CD4-positive, alpha-beta T cell treated with Interleukin-10 for 1 hour (primary cell): ENCODE results near the gene POU6F2.
"Not testable (repeated sequence)": the region's sequence is repeated elsewhere in the genome, so short reads cannot be mapped to it uniquely, and the experiment has no call there.

Experiments
- DNase-seq: peaks from one replicate; pipeline ENCODE4 v3.0.0-alpha.2; 2020

POU6F2 gene

DNA sequence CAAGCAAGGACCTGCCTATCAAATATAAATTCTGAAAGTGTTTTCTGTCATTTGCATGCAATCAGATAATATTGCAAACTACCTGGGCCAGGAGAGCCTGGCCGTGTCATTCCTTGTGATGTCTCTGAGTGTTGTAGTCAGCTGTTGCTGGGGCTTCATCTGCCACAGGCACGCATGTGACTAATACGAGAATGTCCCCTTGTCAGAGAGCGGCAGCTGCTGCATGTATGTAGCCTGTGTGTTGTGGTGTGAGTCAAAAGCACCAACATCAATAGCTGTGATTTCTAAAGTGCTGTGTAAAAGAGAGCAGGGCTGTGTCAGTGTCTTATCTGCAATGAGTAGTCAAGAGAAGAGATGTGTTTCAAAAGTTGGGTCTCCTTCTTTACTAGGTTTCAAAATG, 155.4 kb downstream of the POU6F2 start:
- no peak for DNase-seq

- no peak for DNase-seq
Observed at GRCh38 chr7:39137480-39137879, 159.8 kb downstream of the POU6F2 start.

- no peak for DNase-seq
Observed at GRCh38 chr7:39142750-39143149, 165.0 kb downstream of the POU6F2 start.

- no peak for DNase-seq
Observed at GRCh38 chr7:39144420-39144819, 166.7 kb downstream of the POU6F2 start.

- DNase-seq, result no peak
Observed at GRCh38 chr7:39145283-39145682, 167.6 kb downstream of the POU6F2 start.

- DNase-seq, result no peak
Observed at GRCh38 chr7:39145935-39146334, 168.2 kb downstream of the POU6F2 start.

DNA sequence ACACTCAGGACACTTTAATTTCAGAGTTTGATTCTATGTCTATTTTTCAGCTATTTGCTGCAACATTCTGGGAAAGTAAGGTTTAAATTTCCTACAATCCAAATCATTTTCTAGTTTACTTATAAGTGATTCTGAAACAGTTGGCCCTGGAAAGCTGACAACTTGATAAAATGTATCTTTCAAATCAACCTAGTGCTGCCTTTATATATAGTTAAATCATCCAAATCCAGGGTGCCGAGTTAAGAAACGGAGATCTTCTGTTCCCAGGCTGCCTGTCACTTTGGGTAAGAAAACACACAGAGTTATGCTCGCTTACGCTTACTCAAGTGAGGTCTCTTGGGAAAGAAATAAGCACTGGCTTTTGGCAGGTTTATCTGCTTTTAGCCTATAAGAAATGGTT, 175.0 kb downstream of the POU6F2 start:
- no peak for DNase-seq

GRCh38 chr7:39153113-39153512, 175.4 kb downstream of the POU6F2 start:
- DNase-seq, result no peak

DNA sequence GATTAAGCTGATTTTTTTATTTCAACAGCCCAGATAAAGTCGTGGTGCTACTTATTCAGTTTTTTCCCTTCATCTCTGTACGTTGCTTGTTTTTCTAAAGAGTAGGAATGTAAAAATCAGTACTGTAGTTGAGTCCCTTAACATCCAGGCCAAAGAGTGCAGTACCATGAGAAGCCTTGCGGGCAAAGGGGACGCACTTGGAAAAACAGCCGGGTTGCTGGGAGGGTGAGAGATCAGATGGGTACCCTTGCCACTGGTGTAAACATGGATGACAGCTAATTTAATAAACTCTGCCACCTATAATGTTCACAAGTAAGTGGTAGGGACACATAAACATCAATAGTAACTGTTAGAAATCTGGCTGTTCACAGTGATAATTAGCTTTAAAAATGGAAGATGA, 175.9 kb downstream of the POU6F2 start:
- no peak for DNase-seq

- no peak for DNase-seq
Observed at GRCh38 chr7:39154815-39155214, 177.1 kb downstream of the POU6F2 start.

DNA sequence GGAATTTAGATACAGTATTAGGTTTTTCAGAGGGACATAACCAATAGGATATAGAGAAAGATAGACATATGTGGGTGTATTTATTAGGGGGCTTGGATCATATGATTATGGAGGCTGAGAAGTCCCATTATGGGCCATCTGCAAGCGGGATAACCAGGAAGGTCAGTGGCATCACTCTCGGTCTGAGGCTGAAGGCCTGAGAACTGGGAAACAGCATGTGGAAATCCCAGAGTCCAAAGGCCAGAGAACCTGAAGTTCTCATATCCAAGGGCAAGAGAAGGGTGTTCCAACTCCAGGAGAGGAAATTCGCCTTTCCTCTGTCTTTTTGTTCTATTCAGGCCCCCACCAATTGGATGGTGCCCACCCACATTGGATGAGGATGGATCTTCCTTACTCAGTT, 180.7 kb downstream of the POU6F2 start:
- no peak for DNase-seq

DNA sequence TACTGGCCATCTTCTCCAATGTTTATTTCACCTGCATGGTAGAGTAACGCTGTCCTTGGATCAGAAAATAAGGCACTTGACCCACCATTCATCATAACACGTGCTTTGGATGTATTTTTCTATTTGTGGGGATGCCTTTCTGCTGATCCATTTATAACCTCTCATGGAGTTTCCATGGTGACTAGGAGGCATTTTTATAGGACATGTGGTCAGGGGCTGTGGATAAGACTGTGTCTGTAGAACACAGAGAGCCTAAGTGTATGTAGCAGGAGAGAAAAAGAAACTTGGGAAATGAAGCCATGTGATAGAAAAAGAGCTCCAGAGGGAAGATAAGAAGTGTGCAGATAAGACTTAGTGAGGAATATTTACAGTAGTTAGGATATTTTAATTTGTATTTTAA, 184.2 kb downstream of the POU6F2 start:
- no peak for DNase-seq

DNA sequence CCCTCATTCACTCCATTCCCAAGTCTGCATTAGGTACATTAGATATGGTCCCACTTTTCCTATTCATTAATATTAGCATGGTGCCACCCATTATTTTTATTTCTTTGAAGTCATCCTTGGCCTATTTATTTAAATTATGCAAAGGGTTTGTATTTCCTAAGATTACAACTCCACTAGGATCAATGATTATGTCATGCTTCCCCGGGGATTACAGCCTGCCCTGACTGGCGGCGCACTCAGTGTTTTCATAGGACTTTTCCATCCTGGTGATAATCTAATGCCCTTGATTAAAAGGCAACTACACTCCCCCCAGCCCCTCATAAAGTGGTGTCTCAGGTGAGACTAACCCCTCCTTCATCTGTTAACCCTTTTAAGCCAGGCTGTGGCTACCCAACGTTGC, 187.2 kb downstream of the POU6F2 start:
- no peak for DNase-seq

DNA sequence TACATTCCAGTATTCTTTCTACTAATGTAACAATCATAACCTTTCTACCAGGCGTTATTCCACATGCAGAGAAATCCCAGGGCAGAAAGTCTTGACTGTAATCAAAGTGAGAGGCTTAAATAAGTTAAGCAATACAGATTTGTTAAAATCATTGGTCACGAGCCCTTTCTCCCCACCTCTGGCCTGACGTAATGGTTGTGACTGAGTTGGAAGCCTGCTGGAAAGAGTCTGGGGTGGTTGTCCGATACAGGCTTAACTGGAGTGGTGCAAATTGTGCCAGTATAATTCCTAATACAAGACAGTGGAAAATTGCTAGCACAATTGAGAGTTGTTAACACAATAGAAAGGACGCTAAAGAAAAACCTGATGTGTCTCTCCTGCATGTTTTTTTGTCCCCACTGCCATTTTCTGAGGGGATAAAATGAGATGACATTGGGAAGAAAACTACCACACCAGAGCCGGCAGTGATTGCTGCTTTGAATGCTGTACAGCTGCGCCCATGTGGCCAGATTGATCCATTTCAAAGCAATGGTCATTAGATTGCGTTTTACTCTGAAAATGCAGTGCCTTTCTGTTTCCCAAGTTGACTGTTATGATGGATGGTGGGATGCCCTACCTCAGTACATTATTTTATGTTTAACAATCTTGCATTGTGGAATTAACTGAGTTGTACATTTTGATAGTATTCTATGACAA, 190.8 kb downstream of the POU6F2 start:
- DNase-seq, result no peak

DNA sequence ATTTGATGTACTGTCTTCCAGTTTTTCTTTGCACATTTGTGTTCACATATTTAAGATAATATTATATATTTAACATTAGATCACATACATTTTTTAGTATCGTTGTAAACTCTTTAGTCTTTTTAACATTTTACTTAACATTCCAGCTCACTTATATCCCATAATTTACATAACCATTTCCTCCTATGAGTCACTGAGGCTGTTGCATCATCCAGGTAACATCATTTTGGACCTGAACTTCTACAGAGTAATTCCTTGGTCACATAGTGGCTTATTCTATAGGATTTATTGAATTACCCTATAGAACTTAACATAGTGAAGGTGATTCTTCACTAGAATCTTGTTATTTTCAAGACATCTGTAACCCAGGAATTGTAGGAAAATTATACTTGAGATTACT, 194.4 kb downstream of the POU6F2 start:
- no peak for DNase-seq

- no peak for DNase-seq
Observed at GRCh38 chr7:39181398-39181797, 203.7 kb downstream of the POU6F2 start.

- DNase-seq, result no peak
Observed at GRCh38 chr7:39183796-39184195, 206.1 kb downstream of the POU6F2 start.

DNA sequence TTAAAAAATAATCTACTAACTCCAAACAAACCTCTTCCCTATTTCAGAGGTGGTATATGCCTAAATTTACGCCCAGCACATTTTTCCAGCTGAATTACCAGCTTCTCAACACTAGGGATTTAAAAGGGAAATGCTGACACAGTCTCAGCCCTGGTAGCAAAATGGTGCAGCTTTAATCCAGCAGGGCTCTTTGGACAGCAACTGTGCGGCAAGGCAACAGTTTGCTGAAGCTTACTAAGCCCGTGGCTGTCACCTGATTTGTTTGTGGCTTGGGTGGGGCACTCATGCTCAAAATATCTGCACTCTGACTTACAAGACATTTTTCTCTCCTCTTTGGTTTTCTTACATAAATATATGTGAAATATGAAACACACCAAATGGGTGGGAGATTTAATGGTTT, 206.7 kb downstream of the POU6F2 start:
- DNase-seq, result no peak

DNA sequence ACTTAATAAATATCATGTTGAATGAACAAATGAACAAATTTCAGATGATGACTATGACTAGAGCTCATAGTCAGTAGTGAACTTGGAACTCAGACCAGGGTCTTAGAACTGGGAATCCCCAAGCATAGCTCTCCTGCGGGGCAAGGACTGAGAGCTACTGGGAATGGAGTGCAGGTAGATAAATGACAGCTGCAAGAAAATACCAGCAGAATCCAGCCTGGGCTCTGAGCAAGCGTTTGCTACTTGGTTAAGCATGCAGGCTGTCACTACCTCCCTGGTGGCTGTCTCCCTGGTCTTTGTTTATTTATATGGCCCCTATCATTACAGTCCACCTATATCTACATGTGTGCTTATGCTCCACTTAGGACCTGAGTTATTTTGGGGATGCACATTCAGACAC, 208.4 kb downstream of the POU6F2 start:
- no peak for DNase-seq

GRCh38 chr7:39186671-39187070, 209.0 kb downstream of the POU6F2 start:
- DNase-seq, result no peak

DNA sequence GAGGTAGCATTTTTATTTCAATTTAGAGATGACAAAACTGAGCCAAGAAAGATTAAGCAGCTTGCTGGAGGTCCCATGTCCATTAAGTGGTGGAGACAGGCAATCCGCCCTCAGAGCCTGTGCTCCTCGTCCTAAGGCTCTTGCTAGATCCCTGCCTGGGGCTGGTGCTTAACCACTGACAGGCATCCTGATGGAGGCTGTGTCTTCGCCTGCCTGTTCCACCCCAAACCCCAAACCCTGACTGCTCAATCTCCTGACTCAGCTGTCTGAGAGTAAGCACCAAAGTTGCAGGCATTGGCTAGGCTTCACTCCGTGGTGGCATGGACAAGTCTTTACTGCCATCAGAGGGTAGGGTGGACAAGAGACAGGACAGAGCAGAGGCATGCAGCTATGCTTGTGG, 209.4 kb downstream of the POU6F2 start:
- no peak for DNase-seq

DNA sequence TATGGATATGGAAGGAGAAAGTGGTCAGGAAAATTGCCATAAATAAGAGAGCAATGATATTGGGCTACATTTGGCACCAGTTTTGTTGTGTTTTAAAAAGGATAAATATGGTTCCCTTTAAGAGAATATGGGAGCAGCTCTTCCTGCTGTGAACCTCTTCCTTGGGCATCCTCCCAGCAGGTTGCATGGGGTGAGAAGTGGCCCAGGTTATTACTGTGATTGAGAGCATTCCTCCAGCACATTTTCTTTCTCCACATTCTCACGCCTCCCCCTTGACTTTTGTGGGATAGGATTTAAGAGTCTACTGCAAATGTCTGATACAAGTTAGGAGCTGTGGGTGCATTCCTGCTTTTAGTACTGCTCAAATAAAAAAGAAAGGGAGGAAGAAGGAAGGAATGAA, 214.8 kb downstream of the POU6F2 start:
- no peak for DNase-seq

DNA sequence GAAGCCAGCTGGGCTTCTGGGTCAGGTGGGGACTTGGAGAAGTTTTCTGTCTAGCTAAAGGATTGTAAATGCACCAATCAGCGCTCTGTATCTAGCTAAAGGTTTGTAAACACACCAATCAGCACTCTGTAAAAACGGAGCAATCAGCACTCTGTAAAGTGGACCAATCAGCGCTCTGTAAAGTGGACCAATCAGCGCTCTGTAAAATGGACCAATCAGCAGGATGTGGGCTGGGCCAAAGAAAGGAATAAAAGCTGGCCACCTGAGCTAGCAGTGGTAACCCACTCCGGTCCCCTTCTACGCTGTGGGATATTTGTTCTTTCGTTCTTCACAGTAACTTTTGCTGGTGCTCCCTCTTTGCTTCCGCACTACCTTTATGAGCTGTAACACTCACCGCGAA, 216.7 kb downstream of the POU6F2 start:
- DNase-seq, result not testable (repeated sequence)

DNA sequence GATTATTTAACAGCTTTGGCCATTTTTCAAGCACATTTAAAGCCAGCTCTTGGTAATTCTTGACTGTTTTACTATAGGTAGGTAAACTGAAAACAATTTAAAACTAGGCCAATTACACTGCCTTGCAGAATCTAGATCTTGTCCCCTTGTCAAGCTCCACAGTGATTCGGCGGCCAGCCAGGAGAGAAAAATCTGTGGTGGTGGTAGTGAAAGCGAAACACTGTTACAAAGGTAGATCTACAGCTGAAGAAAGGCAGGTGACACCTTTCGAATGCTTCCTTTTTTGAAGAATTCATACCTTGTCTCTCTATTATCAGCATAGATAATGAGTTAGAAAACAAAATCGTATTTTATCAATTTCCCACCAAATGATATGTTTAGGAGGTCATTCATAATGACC, 218.3 kb downstream of the POU6F2 start:
- no peak for DNase-seq

DNA sequence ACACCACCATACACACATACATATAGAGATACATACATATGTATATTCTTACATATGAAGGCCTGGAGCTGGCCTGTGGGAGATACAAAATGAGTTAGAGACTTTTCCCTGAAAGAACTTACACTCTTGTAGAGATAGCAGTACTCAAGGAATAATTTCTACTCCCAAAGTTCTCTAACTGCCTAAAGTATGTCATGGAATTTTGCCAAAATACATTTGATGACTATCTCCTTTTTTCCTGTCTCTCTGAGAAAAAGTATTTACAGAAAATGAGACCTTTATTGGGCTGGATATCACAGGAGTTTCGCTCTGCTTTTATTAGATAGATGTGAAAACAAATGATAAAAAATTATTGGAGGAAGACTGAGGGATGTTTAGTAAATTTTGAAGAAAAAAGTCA, 220.1 kb downstream of the POU6F2 start:
- no peak for DNase-seq

DNA sequence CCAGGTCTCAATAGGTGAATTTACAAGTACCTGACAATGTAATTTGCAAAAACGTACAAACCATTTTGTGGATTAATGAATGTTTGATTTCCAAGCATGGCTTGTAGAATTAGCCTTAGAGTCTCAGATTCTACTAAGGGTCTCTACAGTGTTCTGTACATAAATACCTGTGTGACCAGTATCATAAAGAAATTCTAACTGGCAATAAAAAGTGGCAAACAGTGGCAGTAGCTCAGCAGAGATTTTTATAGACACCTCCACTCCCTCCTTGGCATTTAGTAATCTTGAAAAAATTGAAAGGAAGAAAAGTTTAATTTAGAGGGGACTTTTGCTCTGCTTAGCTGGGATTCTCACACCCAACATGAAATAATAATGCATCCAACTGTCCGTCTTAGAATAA, 220.8 kb downstream of the POU6F2 start:
- no peak for DNase-seq
